SK-N-SH (cell line): ENCODE measurements around the gene DGCR2.

Experiments used
- FOXM1 ChIP-seq: IDR thresholded peaks from 2 replicates; pipeline ENCODE4 v1.4.0; 2012; ENCODE audit warnings: low read depth, mild to moderate bottlenecking
- POLR2AphosphoS5 ChIP-seq: IDR thresholded peaks from 2 replicates; pipeline ENCODE4 v1.6.1; 2012; ENCODE audit warnings: low read depth, low read length
- TF ChIP-seq, protein P1 (sequence below): IDR thresholded peaks from 2 replicates; pipeline ENCODE4 v1.4.0; 2012; ENCODE audit warnings: low read depth, borderline replicate concordance
- TF ChIP-seq, protein P2 (sequence below): IDR thresholded peaks from 2 replicates; pipeline ENCODE4 v1.6.1; 2012; ENCODE audit warnings: mild to moderate bottlenecking, low read depth, low read length, moderate library complexity
- TF ChIP-seq, protein P3 (sequence below): IDR thresholded peaks from 2 replicates; pipeline ENCODE4 v1.4.0; 2012; ENCODE audit warnings: low read depth, borderline replicate concordance
- TF ChIP-seq, protein P4 (sequence below): fragments of 200-600 bp; sonication (generic); IDR thresholded peaks from 2 replicates; pipeline ENCODE4 v1.6.1; 2017; ENCODE audit warnings: antibody characterized with exemption, mild to moderate bottlenecking, moderate library complexity

DNA sequence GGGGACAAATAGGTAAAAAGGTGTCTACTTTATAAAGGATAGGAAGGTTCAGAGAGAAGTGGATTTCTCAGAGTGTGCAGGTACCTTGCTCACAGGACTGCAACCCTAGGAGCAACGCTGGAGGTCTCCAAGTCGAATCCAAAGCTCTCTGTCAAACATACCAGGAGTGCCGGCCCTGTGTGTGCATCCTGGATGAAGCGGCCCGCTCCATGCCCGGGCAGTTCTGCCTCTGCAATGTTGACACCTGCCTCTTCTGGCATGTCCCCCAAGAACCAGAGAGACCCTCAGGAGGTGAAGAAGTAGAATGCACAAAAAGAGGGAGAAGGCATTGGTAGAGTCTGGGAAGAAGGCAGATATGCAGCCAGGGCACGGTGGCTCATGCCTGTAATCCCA, 5.8 kb upstream of the DGCR2 start:
- TF ChIP-seq POLR2AphosphoS5 (no peak), FOXM1 (no peak)
- TF ChIP-seq, protein P1, sequence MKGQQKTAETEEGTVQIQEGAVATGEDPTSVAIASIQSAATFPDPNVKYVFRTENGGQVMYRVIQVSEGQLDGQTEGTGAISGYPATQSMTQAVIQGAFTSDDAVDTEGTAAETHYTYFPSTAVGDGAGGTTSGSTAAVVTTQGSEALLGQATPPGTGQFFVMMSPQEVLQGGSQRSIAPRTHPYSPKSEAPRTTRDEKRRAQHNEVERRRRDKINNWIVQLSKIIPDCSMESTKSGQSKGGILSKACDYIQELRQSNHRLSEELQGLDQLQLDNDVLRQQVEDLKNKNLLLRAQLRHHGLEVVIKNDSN, result no peak
- TF ChIP-seq, protein P2, sequence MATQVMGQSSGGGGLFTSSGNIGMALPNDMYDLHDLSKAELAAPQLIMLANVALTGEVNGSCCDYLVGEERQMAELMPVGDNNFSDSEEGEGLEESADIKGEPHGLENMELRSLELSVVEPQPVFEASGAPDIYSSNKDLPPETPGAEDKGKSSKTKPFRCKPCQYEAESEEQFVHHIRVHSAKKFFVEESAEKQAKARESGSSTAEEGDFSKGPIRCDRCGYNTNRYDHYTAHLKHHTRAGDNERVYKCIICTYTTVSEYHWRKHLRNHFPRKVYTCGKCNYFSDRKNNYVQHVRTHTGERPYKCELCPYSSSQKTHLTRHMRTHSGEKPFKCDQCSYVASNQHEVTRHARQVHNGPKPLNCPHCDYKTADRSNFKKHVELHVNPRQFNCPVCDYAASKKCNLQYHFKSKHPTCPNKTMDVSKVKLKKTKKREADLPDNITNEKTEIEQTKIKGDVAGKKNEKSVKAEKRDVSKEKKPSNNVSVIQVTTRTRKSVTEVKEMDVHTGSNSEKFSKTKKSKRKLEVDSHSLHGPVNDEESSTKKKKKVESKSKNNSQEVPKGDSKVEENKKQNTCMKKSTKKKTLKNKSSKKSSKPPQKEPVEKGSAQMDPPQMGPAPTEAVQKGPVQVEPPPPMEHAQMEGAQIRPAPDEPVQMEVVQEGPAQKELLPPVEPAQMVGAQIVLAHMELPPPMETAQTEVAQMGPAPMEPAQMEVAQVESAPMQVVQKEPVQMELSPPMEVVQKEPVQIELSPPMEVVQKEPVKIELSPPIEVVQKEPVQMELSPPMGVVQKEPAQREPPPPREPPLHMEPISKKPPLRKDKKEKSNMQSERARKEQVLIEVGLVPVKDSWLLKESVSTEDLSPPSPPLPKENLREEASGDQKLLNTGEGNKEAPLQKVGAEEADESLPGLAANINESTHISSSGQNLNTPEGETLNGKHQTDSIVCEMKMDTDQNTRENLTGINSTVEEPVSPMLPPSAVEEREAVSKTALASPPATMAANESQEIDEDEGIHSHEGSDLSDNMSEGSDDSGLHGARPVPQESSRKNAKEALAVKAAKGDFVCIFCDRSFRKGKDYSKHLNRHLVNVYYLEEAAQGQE, result no peak
- TF ChIP-seq, protein P3, sequence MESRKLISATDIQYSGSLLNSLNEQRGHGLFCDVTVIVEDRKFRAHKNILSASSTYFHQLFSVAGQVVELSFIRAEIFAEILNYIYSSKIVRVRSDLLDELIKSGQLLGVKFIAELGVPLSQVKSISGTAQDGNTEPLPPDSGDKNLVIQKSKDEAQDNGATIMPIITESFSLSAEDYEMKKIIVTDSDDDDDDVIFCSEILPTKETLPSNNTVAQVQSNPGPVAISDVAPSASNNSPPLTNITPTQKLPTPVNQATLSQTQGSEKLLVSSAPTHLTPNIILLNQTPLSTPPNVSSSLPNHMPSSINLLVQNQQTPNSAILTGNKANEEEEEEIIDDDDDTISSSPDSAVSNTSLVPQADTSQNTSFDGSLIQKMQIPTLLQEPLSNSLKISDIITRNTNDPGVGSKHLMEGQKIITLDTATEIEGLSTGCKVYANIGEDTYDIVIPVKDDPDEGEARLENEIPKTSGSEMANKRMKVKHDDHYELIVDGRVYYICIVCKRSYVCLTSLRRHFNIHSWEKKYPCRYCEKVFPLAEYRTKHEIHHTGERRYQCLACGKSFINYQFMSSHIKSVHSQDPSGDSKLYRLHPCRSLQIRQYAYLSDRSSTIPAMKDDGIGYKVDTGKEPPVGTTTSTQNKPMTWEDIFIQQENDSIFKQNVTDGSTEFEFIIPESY, result no peak
- TF ChIP-seq, protein P4, sequence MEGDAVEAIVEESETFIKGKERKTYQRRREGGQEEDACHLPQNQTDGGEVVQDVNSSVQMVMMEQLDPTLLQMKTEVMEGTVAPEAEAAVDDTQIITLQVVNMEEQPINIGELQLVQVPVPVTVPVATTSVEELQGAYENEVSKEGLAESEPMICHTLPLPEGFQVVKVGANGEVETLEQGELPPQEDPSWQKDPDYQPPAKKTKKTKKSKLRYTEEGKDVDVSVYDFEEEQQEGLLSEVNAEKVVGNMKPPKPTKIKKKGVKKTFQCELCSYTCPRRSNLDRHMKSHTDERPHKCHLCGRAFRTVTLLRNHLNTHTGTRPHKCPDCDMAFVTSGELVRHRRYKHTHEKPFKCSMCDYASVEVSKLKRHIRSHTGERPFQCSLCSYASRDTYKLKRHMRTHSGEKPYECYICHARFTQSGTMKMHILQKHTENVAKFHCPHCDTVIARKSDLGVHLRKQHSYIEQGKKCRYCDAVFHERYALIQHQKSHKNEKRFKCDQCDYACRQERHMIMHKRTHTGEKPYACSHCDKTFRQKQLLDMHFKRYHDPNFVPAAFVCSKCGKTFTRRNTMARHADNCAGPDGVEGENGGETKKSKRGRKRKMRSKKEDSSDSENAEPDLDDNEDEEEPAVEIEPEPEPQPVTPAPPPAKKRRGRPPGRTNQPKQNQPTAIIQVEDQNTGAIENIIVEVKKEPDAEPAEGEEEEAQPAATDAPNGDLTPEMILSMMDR, result no peak
